CD4-positive, alpha-beta T cell treated with Interleukin-4 for 4 hours (primary cell): ENCODE measurements around the gene HOXA2.

Experiments
- DNase-seq: peaks from one replicate; pipeline ENCODE4 v3.0.0-alpha.2; 2020

The HOXA2 gene

DNA sequence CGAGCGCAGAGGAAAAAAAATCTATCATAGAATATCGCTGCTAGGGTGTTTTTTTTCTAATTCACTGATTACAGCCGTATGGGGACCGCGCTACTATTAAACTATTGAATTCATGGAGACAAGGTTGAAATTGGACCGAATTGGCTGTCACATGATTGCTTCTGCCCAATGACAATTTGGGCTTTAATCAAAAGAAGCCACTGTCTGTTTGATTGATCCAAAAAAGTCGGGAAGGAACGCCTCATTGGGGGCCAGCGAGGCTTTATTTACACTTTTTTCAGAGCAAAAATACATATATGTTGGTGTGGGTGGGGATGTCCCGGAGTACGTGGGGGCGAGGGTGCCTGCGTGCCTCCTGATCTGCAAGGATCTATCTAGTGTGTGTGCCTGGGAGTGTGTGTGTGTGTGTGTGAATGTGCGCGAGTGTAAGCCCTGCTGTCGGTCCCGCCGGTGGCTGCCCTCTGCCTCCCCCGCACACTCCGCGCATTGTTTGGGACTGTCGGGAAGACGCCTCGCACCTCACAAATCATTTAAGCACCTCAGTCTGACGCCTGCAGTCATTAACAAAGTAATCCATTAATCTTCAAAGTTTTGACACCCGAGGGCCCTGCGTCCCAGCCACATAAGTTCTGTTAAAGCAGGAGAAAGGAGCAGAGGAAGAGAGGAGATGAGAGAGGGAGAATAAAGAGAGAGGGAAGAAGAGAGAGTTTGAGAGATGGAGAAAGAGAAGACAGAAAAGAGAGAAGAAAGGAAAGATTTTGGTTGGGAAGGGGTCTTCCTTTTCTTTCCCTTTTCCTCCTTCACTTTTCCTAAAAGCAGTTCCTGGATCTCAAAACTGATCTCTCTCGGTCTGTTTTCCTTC is at the start of gene HOXA2:
TSS of gene HOXA2 (minus strand) at position 103 of the 862 bp plus-strand sequence. CDS start 183 bp downstream, outside the sequence.
- no peak for DNase-seq

- DNase-seq, result no peak
Measured at GRCh38 chr7:27151341-27151930, 49.0 kb upstream of the HOXA2 start.

- peak; percentile 50 for DNase-seq
Measured at GRCh38 chr7:27150568-27151340, 48.3 kb upstream of the HOXA2 start.

GRCh38 chr7:27149842-27150567 is 47.5 kb upstream of the HOXA2 start:
- DNase-seq, result no peak

- no peak for DNase-seq
Measured at GRCh38 chr7:27148756-27149641, 46.5 kb upstream of the HOXA2 start.

GRCh38 chr7:27148031-27148755 is 45.7 kb upstream of the HOXA2 start:
- DNase-seq, result no peak

DNA sequence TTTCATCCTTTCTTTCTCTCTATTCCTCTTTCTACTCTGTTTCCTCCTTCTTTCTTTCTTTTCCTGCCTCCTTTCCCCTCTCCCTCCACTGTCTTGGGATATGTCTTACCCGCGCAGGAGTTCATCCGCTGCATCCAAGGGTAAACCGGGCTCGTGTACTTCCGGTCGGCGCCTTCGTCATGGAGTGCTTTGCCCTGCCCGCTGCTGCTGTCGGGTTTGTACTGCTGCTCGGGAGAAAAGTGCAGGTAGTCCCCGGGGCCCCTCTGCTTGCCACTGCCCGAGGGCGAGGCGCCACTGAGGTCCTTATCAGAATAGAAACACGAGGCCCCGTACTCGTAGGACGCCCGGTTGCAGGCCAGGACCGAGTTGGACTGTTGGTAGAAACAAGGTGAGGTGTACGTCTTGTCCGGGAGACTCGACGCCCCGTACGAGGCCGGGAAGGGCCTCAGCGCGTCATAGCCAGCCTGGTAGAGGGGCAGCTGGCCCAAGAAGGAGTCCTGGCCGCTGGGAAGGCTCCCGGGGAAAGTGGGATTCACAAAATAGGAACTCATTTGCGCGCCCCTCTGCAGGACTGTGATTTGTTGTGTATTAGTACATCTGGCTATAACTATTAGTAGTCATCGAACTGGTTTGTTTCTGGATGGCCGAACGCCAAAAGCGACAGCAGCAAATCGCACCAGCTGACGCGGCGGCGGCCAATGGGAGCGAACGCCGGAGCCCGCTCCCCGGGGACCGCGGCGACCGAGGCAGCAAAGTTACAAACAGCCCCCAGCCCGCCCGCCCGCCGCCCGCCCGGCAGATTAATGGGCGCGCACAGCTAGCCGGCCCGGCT is 44.9 kb upstream of the HOXA2 start, which contains the start of gene HOXA6:
TSS of gene HOXA6 (minus strand) at position 576 of the 832 bp plus-strand sequence. CDS start at position 551, 25 bp downstream.
- DNase-seq, result no peak

GRCh38 chr7:27146491-27147198 is 44.2 kb upstream of the HOXA2 start:
- no peak for DNase-seq

GRCh38 chr7:27145914-27146412 is 43.5 kb upstream of the HOXA2 start:
- DNase-seq, result no peak

DNA sequence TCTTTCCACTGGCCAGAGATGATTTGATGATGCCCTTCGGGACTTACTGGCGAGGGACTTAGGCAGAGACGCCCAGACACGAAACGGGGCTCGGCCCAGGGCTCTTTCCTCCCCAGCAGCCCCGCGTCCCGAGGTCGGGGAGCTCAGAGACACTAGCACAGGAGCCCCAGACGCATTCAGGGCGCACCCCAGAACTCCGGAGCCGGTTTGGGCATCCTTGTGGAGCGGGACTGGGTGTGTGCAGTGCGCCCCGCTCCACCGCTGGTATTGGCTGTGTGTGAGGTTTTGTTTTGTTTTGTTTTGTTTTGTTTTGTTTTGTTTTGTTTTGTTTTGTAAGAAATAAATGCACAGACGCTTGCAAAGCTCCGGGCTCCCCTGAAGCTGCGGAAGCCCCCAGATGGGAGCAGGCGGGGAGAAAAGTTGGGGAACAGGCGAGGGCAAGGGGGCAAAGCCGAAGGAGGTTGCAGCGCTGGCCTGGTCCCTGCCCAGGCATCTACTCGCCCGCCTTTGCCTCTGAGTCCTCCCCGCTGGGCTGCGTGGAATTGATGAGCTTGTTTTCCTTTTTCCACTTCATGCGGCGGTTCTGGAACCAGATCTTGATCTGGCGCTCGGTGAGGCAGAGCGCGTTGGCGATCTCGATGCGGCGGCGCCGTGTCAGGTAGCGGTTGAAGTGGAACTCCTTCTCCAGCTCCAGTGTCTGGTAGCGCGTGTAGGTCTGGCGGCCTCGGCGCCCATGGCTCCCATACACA is 42.9 kb upstream of the HOXA2 start:
- no peak for DNase-seq

DNA sequence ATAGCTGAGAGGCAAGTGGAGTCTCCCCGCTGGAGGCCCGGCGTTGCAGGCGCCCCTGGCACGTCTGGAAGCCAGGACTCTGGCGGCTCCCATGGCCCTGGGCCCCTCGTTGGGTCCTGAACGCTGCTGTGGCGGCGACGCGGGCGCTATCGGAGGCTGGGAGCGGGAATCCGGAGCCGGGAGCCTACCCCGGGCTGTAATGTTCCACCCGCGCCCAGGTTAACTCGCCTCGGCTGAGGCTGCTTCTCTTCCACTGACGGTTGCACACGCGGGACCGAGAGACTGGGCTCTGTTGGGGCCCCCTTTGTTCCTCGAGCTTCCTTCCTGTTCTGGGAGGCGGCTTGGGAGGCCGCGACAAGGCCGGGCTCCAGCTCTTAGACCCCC is 42.3 kb upstream of the HOXA2 start:
- DNase-seq, result no peak

GRCh38 chr7:27143950-27144780 is 41.7 kb upstream of the HOXA2 start:
- no peak for DNase-seq

DNA sequence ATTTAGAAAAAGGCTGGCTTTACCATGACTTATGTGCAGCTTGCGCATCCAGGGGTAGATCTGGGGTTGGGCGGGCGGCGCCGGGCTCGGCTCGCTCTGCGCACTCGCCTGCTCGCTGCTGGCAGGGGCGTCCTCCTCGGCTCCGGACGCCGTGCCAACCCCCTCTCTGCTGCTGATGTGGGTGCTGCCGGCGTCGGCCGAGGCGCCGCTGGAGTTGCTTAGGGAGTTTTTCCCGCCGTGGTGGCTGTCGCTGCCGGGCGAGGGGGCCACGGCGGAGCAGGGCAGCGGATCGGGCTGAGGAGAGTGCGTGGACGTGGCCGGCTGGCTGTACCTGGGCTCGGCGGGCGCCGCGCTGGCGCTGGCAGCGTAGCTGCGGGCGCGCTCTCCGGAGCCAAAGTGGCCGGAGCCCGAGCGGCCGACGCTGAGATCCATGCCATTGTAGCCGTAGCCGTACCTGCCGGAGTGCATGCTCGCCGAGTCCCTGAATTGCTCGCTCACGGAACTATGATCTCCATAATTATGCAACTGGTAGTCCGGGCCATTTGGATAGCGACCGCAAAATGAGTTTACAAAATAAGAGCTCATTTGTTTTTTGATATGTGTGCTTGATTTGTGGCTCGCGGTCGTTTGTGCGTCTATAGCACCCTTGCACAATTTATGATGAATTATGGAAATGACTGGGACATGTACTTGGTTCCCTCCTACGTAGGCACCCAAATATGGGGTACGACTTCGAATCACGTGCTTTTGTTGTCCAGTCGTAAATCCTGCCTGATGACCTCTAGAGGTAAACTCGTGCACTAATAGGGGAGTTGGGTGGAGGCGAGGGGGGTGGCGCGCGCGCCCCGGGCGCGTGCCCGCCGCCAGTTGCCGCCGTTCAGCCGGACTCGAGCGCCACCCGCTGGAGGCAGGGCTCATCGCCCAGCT is 40.8 kb upstream of the HOXA2 start, which contains the start of gene HOXA5:
TSS of gene HOXA5 (minus strand) at position 659 of the 927 bp plus-strand sequence. CDS start at position 585, 74 bp downstream.
- no peak for DNase-seq

GRCh38 chr7:27142580-27143022 is 40.1 kb upstream of the HOXA2 start:
- no peak for DNase-seq

DNA sequence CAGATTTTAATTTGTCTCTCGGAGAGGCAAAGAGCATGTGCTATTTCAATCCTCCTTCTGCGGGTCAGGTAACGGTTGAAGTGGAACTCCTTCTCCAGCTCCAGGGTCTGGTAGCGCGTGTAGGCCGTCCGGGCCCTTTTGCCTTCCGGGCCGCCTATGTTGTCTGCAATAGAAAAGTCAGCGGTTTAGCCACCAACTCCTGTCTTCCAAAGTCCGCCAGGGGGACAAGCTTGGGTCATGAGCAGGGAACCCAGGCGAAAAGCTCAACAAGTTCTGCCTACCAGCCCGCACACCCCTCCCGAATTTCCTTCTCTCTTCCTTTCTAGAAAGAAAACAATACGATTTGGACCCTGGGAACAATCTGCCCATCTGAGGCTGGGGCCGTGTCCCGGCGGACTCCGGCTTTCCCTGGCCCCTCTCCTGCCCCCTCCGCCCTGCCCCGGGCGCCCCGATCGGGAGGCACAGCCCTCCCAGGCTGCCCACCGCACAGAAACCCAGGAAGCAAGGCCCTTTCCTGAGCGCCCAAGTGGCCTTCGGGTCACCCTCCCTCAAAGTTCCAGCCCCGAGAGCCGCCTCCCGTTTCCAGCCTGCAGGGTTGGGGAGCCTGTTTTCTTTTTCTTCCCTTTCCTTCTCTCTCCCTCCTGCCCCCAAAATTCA is 39.6 kb upstream of the HOXA2 start:
- no peak for DNase-seq
